Measurements from ENCODE around the gene SLC43A1.
"Not testable (repeated sequence)": the region's sequence is repeated elsewhere in the genome, so short reads cannot be mapped to it uniquely, and the experiment has no call there.

Gene SLC43A1

GRCh38 chr11:57463671-57464538, 51.6 kb downstream of the SLC43A1 start:
- in situ Hi-C loops (cut with MboI; ENCODE audit: low sequenced_read_pairs): loop anchor here (25.0 kb wide), 1 partner anchor 323 kb away; no protein-coding TSS in a partner anchor

GRCh38 chr11:57462597-57462996, 52.9 kb downstream of the SLC43A1 start:
- in situ Hi-C loops (cut with MboI; ENCODE audit: low sequenced_read_pairs): loop anchor here (25.0 kb wide), 1 partner anchor 325 kb away; no protein-coding TSS in a partner anchor

GRCh38 chr11:57461841-57462489, 53.5 kb downstream of the SLC43A1 start:
- in situ Hi-C loops (cut with MboI; ENCODE audit: low sequenced_read_pairs): loop anchor here (25.0 kb wide), 1 partner anchor 325 kb away; no protein-coding TSS in a partner anchor

- in situ Hi-C loops (cut with MboI; ENCODE audit: low sequenced_read_pairs): loop anchor here (25.0 kb wide), 1 partner anchor 326 kb away; no protein-coding TSS in a partner anchor
Observed at GRCh38 chr11:57460758-57461749, 54.4 kb downstream of the SLC43A1 start.

- in situ Hi-C loops (cut with MboI; ENCODE audit: low sequenced_read_pairs): loop anchor here (25.0 kb wide), 1 partner anchor 327 kb away; no protein-coding TSS in a partner anchor
Observed at GRCh38 chr11:57460022-57460757, 55.3 kb downstream of the SLC43A1 start, which contains the start of gene RTN4RL2. RTN4RL2 (plus strand) TSS chr11:57460528; CDS start chr11:57460866, 338 bp downstream.

GRCh38 chr11:57459164-57460021, 56.1 kb downstream of the SLC43A1 start:
- in situ Hi-C loops (cut with MboI; ENCODE audit: low sequenced_read_pairs): loop anchor here (5.0 to 25.0 kb wide), 3 partner anchors 68 to 328 kb away; partner anchors contain the start of gene YPEL4

DNA sequence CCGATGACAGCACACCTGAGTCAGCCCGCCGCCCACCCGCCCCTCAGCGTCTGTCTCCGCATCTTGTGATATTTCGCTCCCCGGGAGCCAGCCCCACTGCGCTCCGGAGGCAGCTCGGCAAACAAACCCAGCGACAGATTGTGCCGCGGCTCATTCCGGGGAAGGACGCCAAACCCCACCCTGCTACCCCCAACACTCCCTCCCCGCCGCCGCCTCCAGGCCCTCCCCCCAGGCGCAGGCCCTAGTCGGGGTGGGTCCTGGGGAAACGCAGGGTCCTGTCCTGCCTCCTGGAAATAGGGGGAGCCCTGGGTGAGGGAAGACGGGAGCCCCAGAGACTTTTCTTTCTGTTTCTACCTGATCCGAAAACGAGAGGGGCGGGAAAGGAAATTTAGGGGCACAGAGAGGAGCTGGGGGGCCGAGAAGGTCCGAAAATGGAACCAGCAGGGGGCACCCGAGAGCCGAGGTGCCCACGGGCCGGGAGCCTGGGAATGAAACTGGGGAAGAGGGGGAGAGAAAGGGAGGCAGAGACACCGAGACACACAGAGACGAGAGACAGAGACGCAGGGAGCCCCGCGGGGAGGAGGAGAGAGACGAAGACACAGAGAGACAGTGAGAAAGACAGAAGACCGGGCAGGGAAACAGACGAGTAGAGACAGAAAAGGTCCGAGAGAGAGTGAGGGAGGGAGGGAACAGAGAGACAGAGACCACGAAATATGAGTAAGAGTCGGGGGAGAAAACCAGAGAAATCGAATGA, 56.9 kb downstream of the SLC43A1 start:
- in situ Hi-C loops (cut with MboI; ENCODE audit: low sequenced_read_pairs): loop anchor here (5.0 to 25.0 kb wide), 3 partner anchors 69 to 329 kb away; partner anchors contain the start of gene YPEL4

DNA sequence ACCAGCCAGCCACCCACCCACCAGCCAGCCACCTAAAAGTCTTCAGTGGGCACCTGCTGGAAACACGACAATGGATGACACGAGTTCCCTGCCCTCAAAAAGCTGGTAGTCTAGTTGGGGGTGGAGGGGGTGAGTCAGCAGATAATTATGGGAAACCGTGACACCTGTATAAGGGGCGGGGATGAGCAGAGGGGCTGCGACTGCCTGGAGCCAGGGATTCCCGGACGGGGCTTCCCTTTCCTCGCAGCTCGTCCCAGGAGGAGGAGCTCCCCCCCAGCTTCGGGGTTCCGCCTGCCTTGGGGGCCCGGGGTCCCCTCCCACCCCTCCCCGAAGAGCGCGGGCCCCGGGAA, 57.5 kb downstream of the SLC43A1 start:
- in situ Hi-C loops (cut with MboI; ENCODE audit: low sequenced_read_pairs): loop anchor here (5.0 to 25.0 kb wide), 3 partner anchors 69 to 329 kb away; partner anchors contain the start of gene YPEL4

DNA sequence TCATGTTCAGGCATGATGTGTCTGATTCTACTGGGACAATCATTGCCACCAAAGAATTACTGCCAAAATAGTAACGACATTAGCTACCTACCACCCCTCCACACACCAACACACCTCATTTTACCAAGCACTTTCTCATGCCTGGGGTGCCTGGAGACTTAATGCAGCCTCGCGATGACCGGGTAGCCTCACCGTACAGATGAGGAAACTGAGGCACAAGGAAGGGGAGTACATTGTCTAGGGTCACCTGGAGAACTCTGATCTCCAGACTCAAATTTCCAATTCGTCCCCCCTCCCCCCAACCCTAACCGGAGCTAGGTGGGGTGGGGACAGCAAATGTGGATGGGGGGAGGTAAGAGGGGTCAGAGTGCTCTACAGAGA, 57.9 kb downstream of the SLC43A1 start:
- in situ Hi-C loops (cut with MboI; ENCODE audit: low sequenced_read_pairs): loop anchor here (5.0 to 25.0 kb wide), 3 partner anchors 70 to 330 kb away; partner anchors contain the start of gene YPEL4

GRCh38 chr11:57456960-57457642, 58.4 kb downstream of the SLC43A1 start:
- in situ Hi-C loops (cut with MboI; ENCODE audit: low sequenced_read_pairs): loop anchor here (5.0 to 25.0 kb wide), 3 partner anchors 70 to 330 kb away; partner anchors contain the start of gene YPEL4

DNA sequence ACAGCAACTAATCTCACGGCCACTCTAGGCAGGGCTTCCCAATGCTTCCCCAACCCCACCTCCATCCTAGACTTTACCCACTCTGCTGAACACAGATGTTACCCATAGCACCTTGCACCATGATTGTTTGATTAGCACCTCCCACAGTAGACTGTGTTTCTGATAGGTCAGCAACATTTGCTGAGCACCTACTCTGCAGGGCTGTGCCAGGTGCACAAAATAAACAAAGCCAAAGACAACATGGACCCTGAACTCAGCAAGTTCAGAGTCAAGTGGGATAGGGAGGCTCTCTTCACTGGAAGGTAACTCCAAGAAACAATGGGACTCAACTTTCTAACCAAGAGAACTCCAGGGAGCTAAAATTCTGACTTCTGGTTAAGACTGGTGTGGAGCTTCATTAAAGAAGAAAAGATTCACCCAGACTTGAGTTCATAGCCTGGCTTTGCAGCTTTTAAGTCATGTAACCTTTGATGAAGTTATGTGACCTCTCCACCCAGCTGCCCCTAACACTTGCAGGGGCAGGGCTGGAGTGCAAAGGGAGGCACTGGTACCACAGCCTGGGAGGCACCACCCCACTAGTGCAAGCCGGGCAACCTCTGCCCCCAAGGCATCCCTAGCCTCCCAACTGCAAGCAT, 61.8 kb downstream of the SLC43A1 start:
- in situ Hi-C loops (cut with MboI; ENCODE audit: low sequenced_read_pairs): loop anchor here (10.0 to 25.0 kb wide), 2 partner anchors 191 to 334 kb away; partner anchors contain the start of gene YPEL4

DNA sequence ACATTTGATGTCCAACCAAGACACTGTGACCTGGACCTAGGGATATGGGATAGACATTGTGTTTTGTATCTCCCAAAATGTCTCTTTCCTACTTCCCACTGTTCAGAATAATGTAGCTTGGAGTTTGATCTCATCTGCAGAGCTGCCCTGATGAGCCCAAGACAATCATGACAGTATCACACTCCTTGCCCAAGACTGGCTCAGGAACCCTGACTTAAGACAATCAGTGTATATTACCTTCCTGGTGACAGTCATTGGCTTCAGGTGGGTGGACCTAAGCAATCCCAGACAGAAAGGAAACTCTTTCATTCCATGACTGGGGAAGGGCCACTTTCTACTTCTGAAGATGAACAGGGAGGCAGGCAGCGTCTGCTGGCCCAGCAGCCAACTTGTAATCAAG, 69.4 kb downstream of the SLC43A1 start:
- in situ Hi-C loops (cut with MboI; ENCODE audit: low sequenced_read_pairs): no loop called here

DNA sequence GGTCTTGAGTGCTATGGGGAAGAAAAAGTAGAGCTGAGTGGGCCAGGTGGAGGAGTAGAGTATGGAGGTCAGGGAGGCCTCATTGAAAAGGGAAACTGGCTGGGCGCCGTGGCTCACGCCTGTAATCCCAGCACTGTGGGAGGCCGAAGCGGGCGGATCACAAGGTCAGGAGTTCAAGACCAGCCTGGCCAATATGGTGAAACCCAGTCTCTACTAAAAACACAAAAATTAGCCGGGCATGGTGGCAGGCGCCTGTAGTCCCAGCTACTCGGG, 70.4 kb downstream of the SLC43A1 start:
- in situ Hi-C loops (cut with MboI; ENCODE audit: low sequenced_read_pairs): not testable (repeated sequence)

- in situ Hi-C loops (cut with MboI; ENCODE audit: low sequenced_read_pairs): no loop called here
Observed at GRCh38 chr11:57444362-57445121, 71.0 kb downstream of the SLC43A1 start.

DNA sequence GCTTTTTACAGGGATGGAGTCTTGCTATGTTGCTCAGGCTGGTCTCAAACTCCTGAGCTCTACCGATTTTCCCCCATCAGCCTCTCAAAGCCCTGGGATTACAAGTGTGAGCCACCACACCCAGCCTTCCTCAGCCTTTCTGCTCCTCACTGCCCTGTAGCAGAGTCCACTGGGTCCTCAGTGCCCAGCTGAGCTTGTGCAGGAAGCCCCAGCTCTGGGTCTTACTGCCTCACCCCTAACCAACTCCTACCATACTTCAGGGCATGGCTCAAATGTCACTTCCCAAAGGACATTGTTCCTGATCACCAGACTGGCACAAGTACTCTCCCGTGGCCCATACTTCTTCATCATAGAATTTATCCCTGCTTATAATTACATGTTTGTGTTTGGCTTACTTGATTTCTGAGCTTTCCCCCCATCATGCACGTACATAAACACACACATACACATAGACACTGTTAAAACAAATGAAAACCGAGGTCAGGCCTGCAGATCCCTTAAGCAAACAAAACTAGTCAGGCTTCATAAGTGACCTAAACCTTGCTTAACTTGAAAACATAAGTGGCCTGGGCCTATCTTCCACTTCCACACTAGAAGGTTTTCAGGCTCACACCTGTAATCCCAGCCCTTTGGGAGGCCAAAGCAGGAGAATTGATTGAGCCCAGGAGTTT, 74.6 kb downstream of the SLC43A1 start:
- in situ Hi-C loops (cut with MboI; ENCODE audit: low sequenced_read_pairs): no loop called here

DNA sequence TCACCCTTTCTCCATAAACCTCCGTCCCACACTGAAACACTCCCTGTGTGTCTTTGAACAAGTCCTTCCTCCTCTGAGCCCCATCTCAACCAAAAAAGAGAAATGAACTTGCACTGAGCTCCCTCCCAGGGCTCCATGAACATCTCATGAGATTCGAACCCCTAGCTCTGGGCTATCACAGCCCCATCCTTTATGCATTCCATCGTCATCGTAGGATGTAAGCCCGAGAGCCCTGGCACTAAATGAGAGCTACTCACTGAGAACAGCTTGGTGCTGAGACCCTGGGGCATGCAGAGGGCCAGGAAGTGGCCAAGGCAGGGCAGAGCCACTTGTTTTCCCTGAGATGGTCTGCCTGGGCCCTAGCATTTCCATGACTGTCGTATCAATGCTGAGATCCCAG, 75.7 kb downstream of the SLC43A1 start:
- in situ Hi-C loops (cut with MboI; ENCODE audit: low sequenced_read_pairs): no loop called here
